HEK293 (cell line): ENCODE measurements around the gene RNPEP.

Experiments
- FEZF1 ChIP-seq: fragments of 450-650 bp; formaldehyde crosslinking; IDR thresholded peaks from 2 replicates; pipeline ENCODE4 v1.5.1; 2016; ENCODE audit warnings: missing biosample characterization, missing genetic modification characterization
- GLI2 ChIP-seq: fragments of 450-650 bp; formaldehyde crosslinking; IDR thresholded peaks from 2 replicates; pipeline ENCODE4; 2017; ENCODE audit warnings: missing biosample characterization, missing genetic modification characterization, low read depth, borderline replicate concordance
- KLF8 ChIP-seq: fragments of 450-650 bp; formaldehyde crosslinking; IDR thresholded peaks from 2 replicates; pipeline ENCODE4 v1.5.1; 2016; ENCODE audit warnings: missing biosample characterization, missing genetic modification characterization
- SALL2 ChIP-seq: fragments of 450-650 bp; formaldehyde crosslinking; IDR thresholded peaks from 2 replicates; pipeline ENCODE4 v1.5.0; 2017; ENCODE audit warnings: missing biosample characterization, mild to moderate bottlenecking, missing genetic modification characterization, borderline replicate concordance
- SP3 ChIP-seq: fragments of 450-650 bp; formaldehyde crosslinking; IDR thresholded peaks from 2 replicates; pipeline ENCODE4 v1.5.1; 2016; ENCODE audit warnings: missing biosample characterization, missing genetic modification characterization
- ZBTB17 ChIP-seq: fragments of 450-650 bp; formaldehyde crosslinking; IDR thresholded peaks from 2 replicates; pipeline ENCODE4 v1.5.1; 2016; ENCODE audit warnings: missing biosample characterization, missing genetic modification characterization
- ZNF157 ChIP-seq: fragments of 450-650 bp; formaldehyde crosslinking; IDR thresholded peaks from 2 replicates; pipeline ENCODE4 v1.5.1; 2016; ENCODE audit warnings: missing biosample characterization, missing genetic modification characterization
- ZNF223 ChIP-seq: fragments of 450-650 bp; formaldehyde crosslinking; IDR thresholded peaks from 2 replicates; pipeline ENCODE4 v1.5.1; 2016; ENCODE audit warnings: missing biosample characterization, missing genetic modification characterization
- ZNF239 ChIP-seq: fragments of 450-650 bp; formaldehyde crosslinking; IDR thresholded peaks from 2 replicates; pipeline ENCODE4 v1.5.1; 2016; ENCODE audit warnings: missing biosample characterization, missing genetic modification characterization
- ZNF248 ChIP-seq: fragments of 450-650 bp; formaldehyde crosslinking; IDR thresholded peaks from 2 replicates; pipeline ENCODE4 v1.5.1; 2017; ENCODE audit warnings: missing biosample characterization, missing genetic modification characterization
- ZNF274 ChIP-seq, 2 experiments: fragments of 200-500 bp in 1 of 2; fragments of 450-650 bp in 1 of 2; sonication (Bioruptor generic) in 1 of 2; formaldehyde crosslinking in 1 of 2; IDR thresholded peaks; 2 replicates each; pipeline versions ENCODE4 v1.5.1 to v1.6.1; 2014 to 2016; ENCODE audit warnings: borderline replicate concordance in 1 of 2, inconsistent platforms in 1 of 2, low read length in 1 of 2, missing biosample characterization in 1 of 2, missing genetic modification characterization in 1 of 2
- ZNF302 ChIP-seq: fragments of 450-650 bp; formaldehyde crosslinking; IDR thresholded peaks from 2 replicates; pipeline ENCODE4 v1.5.1; 2016; ENCODE audit warnings: missing biosample characterization, missing genetic modification characterization, low read depth
- ZNF324 ChIP-seq: fragments of 450-650 bp; formaldehyde crosslinking; IDR thresholded peaks from 2 replicates; pipeline ENCODE4 v1.5.1; 2016; ENCODE audit warnings: missing biosample characterization, missing genetic modification characterization
- ZNF350 ChIP-seq: fragments of 450-650 bp; formaldehyde crosslinking; IDR thresholded peaks from 2 replicates; pipeline ENCODE4 v1.5.0; 2017; ENCODE audit warnings: missing biosample characterization, mild to moderate bottlenecking, missing genetic modification characterization
- ZNF37A ChIP-seq: fragments of 450-650 bp; IDR thresholded peaks from 2 replicates; pipeline ENCODE4 v1.5.1; 2018; ENCODE audit warnings: missing biosample characterization, missing genetic modification characterization
- ZNF404 ChIP-seq: fragments of 450-650 bp; formaldehyde crosslinking; IDR thresholded peaks from 2 replicates; pipeline ENCODE4 v1.5.1; 2017; ENCODE audit warnings: missing biosample characterization, missing genetic modification characterization
- ZNF416 ChIP-seq: fragments of 450-650 bp; formaldehyde crosslinking; IDR thresholded peaks from 2 replicates; pipeline ENCODE4 v1.5.1; 2016; ENCODE audit warnings: missing biosample characterization, missing genetic modification characterization
- ZNF501 ChIP-seq: fragments of 450-650 bp; formaldehyde crosslinking; IDR thresholded peaks from 2 replicates; pipeline ENCODE4 v1.5.1; 2016; ENCODE audit warnings: missing biosample characterization, missing genetic modification characterization
- ZNF610 ChIP-seq: fragments of 450-650 bp; formaldehyde crosslinking; IDR thresholded peaks from 2 replicates; pipeline ENCODE4 v1.5.1; 2016; ENCODE audit warnings: missing biosample characterization, missing genetic modification characterization, borderline replicate concordance
- ZNF677 ChIP-seq: fragments of 450-650 bp; IDR thresholded peaks from 2 replicates; pipeline ENCODE4 v1.5.0; 2018; ENCODE audit warnings: missing biosample characterization, mild to moderate bottlenecking, missing genetic modification characterization, moderate library complexity
- ZNF777 ChIP-seq: fragments of 450-650 bp; formaldehyde crosslinking; IDR thresholded peaks from 2 replicates; pipeline ENCODE4 v1.5.1; 2017; ENCODE audit warnings: missing biosample characterization, missing genetic modification characterization, borderline replicate concordance
- ZNF837 ChIP-seq: fragments of 450-650 bp; formaldehyde crosslinking; IDR thresholded peaks from 2 replicates; pipeline ENCODE4 v1.5.1; 2016; ENCODE audit warnings: missing biosample characterization, missing genetic modification characterization
- ZSCAN16 ChIP-seq: fragments of 450-650 bp; formaldehyde crosslinking; IDR thresholded peaks from 2 replicates; pipeline ENCODE4 v1.5.1; 2016; ENCODE audit warnings: missing biosample characterization, missing genetic modification characterization
- TF ChIP-seq, protein P1 (sequence below): fragments of 450-650 bp; formaldehyde crosslinking; IDR thresholded peaks from 2 replicates; pipeline ENCODE4 v1.5.1; 2016; ENCODE audit warnings: missing biosample characterization, missing genetic modification characterization, borderline replicate concordance
- TF ChIP-seq, protein P2 (sequence below): fragments of 450-650 bp; formaldehyde crosslinking; IDR thresholded peaks from 2 replicates; pipeline ENCODE4 v1.5.1; 2016; ENCODE audit warnings: missing biosample characterization, missing genetic modification characterization
- TF ChIP-seq, protein P3 (sequence below): fragments of 450-650 bp; formaldehyde crosslinking; IDR thresholded peaks from 2 replicates; pipeline ENCODE4 v1.5.1; 2016; ENCODE audit warnings: missing biosample characterization, missing genetic modification characterization, low read depth
- TF ChIP-seq, protein P4 (sequence below): fragments of 450-650 bp; formaldehyde crosslinking; IDR thresholded peaks from 2 replicates; pipeline ENCODE4 v1.5.1; 2016; ENCODE audit warnings: missing biosample characterization, missing genetic modification characterization
- TF ChIP-seq, protein P5 (sequence below): fragments of 450-650 bp; IDR thresholded peaks from 2 replicates; pipeline ENCODE4 v1.5.1; 2018; ENCODE audit warnings: missing biosample characterization, missing genetic modification characterization
- TF ChIP-seq, protein P6 (sequence below): fragments of 450-650 bp; formaldehyde crosslinking; optimal IDR thresholded peaks from 2 replicates; pipeline ENCODE3; 2016; ENCODE audit warnings: missing biosample characterization, mild to moderate bottlenecking, missing genetic modification characterization

The RNPEP gene

DNA sequence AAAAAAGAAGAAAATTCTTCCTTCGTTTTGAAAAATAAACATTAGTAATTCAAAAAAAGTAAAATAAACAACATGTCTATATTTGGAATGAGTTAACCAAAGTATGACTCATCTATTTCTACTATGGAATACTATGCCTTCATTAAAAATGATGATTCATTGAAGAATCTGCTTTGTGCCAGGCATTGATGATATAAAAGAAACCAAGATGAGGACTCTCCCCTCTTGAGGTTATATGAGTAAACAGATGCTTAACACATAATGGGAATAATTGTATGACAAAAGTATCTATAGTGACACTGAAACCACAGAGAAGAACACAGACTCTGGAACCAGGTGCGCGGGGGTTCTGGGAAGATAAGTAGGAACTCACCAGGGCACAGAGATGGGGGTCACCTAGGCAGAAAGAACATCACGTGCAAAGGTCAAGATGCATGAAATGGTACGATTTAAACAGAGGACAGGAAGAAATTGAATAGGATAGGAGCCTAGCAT is 46.8 kb downstream of the RNPEP start (continued):
- TF ChIP-seq SP3 (tag by site-specific recombination) (no peak), KLF8 (peak; percentile 52), ZNF37A (tag by site-specific recombination) (no peak), ZNF677 (tag by site-specific recombination) (no peak), ZNF248 (tag by site-specific recombination) (no peak), ZNF404 (no peak), ZNF274 (IDR thresholded peaks at IDR 0.05; ENCODE audit: low read length) (no peak), ZNF274 (tag by site-specific recombination; IDR thresholded peaks at IDR 0.05; ENCODE audit: borderline replicate concordance) (no peak), ZNF239 (tag by site-specific recombination) (no peak), ZNF837 (tag by site-specific recombination) (no peak), GLI2 (tag by site-specific recombination) (no peak), ZNF157 (no peak), ZNF777 (tag by site-specific recombination) (no peak), ZNF302 (tag by site-specific recombination) (no peak), ZNF350 (tag by site-specific recombination) (no peak), ZBTB17 (no peak), ZNF416 (tag by site-specific recombination) (no peak), ZSCAN16 (no peak), ZNF324 (tag by site-specific recombination) (no peak), ZNF610 (tag by site-specific recombination) (no peak), ZNF501 (tag by site-specific recombination) (no peak), ZNF223 (tag by site-specific recombination) (no peak), FEZF1 (tag by site-specific recombination) (no peak), SALL2 (tag by site-specific recombination) (no peak)
- TF ChIP-seq, protein P1, sequence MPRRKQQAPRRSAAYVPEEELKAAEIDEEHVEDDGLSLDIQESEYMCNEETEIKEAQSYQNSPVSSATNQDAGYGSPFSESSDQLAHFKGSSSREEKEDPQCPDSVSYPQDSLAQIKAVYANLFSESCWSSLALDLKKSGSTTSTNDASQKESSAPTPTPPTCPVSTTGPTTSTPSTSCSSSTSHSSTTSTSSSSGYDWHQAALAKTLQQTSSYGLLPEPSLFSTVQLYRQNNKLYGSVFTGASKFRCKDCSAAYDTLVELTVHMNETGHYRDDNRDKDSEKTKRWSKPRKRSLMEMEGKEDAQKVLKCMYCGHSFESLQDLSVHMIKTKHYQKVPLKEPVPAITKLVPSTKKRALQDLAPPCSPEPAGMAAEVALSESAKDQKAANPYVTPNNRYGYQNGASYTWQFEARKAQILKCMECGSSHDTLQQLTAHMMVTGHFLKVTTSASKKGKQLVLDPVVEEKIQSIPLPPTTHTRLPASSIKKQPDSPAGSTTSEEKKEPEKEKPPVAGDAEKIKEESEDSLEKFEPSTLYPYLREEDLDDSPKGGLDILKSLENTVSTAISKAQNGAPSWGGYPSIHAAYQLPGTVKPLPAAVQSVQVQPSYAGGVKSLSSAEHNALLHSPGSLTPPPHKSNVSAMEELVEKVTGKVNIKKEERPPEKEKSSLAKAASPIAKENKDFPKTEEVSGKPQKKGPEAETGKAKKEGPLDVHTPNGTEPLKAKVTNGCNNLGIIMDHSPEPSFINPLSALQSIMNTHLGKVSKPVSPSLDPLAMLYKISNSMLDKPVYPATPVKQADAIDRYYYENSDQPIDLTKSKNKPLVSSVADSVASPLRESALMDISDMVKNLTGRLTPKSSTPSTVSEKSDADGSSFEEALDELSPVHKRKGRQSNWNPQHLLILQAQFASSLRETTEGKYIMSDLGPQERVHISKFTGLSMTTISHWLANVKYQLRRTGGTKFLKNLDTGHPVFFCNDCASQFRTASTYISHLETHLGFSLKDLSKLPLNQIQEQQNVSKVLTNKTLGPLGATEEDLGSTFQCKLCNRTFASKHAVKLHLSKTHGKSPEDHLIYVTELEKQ (tag by site-specific recombination) = peak; percentile 29; the same call in 1 of the 2 replicates
- TF ChIP-seq, protein P2, sequence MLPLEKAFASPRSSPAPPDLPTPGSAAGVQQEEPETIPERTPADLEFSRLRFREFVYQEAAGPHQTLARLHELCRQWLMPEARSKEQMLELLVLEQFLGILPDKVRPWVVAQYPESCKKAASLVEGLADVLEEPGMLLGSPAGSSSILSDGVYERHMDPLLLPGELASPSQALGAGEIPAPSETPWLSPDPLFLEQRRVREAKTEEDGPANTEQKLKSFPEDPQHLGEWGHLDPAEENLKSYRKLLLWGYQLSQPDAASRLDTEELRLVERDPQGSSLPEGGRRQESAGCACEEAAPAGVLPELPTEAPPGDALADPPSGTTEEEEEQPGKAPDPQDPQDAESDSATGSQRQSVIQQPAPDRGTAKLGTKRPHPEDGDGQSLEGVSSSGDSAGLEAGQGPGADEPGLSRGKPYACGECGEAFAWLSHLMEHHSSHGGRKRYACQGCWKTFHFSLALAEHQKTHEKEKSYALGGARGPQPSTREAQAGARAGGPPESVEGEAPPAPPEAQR (tag by site-specific recombination) = no peak
- TF ChIP-seq, protein P3, sequence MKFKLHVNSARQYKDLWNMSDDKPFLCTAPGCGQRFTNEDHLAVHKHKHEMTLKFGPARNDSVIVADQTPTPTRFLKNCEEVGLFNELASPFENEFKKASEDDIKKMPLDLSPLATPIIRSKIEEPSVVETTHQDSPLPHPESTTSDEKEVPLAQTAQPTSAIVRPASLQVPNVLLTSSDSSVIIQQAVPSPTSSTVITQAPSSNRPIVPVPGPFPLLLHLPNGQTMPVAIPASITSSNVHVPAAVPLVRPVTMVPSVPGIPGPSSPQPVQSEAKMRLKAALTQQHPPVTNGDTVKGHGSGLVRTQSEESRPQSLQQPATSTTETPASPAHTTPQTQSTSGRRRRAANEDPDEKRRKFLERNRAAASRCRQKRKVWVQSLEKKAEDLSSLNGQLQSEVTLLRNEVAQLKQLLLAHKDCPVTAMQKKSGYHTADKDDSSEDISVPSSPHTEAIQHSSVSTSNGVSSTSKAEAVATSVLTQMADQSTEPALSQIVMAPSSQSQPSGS (tag by site-specific recombination) = peak; percentile 67; the same call in 1 of the 2 replicates
- TF ChIP-seq, protein P4, sequence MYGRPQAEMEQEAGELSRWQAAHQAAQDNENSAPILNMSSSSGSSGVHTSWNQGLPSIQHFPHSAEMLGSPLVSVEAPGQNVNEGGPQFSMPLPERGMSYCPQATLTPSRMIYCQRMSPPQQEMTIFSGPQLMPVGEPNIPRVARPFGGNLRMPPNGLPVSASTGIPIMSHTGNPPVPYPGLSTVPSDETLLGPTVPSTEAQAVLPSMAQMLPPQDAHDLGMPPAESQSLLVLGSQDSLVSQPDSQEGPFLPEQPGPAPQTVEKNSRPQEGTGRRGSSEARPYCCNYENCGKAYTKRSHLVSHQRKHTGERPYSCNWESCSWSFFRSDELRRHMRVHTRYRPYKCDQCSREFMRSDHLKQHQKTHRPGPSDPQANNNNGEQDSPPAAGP = no peak
- TF ChIP-seq, protein P5, sequence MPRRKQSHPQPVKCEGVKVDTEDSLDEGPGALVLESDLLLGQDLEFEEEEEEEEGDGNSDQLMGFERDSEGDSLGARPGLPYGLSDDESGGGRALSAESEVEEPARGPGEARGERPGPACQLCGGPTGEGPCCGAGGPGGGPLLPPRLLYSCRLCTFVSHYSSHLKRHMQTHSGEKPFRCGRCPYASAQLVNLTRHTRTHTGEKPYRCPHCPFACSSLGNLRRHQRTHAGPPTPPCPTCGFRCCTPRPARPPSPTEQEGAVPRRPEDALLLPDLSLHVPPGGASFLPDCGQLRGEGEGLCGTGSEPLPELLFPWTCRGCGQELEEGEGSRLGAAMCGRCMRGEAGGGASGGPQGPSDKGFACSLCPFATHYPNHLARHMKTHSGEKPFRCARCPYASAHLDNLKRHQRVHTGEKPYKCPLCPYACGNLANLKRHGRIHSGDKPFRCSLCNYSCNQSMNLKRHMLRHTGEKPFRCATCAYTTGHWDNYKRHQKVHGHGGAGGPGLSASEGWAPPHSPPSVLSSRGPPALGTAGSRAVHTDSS (tag by site-specific recombination) = no peak
- TF ChIP-seq, protein P6, sequence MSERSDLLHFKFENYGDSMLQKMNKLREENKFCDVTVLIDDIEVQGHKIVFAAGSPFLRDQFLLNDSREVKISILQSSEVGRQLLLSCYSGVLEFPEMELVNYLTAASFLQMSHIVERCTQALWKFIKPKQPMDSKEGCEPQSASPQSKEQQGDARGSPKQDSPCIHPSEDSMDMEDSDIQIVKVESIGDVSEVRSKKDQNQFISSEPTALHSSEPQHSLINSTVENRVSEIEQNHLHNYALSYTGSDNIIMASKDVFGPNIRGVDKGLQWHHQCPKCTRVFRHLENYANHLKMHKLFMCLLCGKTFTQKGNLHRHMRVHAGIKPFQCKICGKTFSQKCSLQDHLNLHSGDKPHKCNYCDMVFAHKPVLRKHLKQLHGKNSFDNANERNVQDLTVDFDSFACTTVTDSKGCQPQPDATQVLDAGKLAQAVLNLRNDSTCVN (tag by site-specific recombination) = no peak
